ENCODE results near the gene GRSF1.
A peak's percentile ranks its signal among the peaks of the same experiment; 100 is the strongest.
"Not testable (repeated sequence)": the region's sequence is repeated elsewhere in the genome, so short reads cannot be mapped to it uniquely, and the experiment has no call there.

The GRSF1 gene, protein sequence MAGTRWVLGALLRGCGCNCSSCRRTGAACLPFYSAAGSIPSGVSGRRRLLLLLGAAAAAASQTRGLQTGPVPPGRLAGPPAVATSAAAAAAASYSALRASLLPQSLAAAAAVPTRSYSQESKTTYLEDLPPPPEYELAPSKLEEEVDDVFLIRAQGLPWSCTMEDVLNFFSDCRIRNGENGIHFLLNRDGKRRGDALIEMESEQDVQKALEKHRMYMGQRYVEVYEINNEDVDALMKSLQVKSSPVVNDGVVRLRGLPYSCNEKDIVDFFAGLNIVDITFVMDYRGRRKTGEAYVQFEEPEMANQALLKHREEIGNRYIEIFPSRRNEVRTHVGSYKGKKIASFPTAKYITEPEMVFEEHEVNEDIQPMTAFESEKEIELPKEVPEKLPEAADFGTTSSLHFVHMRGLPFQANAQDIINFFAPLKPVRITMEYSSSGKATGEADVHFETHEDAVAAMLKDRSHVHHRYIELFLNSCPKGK

GRCh38 chr4:70839589-70840093 is at the start of gene GRSF1:
TSS of gene GRSF1 (minus strand) at chr4:70839890. CDS start at chr4:70839827, 63 bp downstream.
- DNase-seq (ENCODE audit: low read depth in 2 of 2): peak; percentile 91

DNA sequence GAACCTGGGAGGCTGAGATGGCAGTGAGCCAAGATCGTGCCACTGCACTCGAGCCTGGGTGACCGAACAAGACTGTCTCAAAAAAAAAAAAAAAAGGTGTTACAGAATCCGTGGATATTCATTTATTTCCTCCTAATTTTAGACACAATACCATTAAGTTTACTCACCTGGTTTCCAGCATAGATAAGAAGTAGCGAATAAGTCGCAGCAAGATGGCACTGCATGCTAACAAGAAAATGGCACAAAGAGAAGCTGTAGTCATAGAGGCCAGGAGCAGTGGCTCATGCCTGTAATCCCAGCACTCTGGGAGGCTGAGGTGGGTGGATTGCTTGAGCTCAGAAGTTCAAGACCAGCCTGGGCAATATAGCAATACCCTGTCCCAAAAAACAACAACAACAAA is 45.5 kb upstream of the GRSF1 start:
- DNase-seq (ENCODE audit: low read depth in 2 of 2): no peak

DNA sequence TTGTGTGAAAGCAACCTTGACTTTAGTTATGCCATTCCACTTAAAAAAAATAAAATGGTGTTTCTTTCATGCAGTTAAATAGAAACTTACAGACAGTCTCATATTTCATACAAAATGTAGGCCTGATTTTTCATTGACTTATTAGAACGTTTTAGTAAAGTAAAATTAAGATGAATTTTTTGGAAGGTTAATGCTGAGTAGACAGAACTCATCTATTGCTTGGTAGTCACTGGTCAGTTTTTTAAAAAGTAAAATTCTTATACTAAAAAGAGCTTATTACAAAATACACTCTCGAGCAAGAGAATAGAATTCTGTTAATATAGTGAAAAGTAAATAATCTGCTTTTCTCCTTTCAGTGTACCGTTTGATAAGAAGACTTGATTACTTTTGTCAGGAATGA is 41.0 kb upstream of the GRSF1 start:
- DNase-seq (ENCODE audit: low read depth in 2 of 2): no peak

DNA sequence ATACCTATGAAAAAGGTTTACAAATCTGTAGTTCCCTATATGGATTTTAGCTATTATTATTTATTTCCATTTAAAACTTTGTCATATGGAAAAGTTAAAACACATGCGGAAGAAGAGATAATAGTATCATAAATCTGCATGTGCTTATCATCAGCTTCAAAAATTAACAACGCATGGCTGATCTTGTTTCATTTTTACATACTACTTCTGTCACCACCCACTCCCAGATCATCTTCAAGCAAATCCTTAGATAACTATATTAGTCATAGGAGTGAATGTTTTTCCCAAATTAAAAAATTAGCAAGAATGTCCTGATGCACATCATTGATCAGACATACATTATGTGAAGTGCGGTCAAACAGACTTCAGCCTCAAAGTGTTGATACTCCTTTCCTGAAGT is 37.9 kb upstream of the GRSF1 start:
- DNase-seq (ENCODE audit: low read depth in 2 of 2): no peak

DNA sequence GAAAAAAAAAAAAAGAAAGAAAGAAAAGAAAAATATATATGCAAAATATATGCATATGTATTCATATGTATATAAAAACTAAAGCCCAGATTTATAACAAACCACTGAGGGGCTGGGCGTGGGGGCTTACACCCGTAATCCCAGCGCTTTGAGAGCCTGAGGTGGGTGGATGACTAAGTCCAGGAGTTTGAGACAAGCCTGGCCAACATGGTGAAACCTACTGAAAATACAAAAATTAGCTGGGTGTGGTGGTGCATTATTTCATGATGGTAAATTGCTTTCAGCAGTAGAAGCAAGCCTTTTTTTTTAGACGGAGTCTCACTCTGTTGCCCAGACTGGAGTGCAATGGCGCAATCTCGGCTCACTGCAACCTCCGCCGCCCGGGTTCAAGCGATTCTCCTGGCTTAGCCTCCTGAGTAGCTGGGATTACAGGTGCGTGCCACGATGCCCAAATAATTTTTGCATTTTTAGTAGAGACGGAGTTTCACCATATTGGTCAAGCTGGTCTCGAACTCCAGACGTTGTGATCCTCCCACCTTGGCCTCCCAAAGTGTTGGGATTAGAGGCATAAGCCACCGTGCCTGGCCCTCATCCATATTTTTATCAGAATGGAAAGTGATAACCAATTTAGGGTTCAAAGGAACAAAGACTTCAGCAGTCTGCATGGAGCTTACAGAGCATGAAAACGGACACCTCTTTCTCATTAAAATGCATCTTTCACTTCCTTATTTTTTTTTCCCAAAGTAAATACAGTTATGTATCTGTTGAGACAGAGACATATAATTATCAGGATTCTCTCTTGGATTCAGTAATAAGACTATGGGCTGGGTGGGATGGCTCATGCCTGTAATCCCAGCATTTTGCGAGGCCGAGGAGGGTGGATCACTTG is 34.8 kb upstream of the GRSF1 start:
- DNase-seq (ENCODE audit: low read depth in 2 of 2): no peak

GRCh38 chr4:70873216-70873615 is 33.5 kb upstream of the GRSF1 start:
- no peak for DNase-seq (ENCODE audit: low read depth in 2 of 2)

- DNase-seq (ENCODE audit: low read depth in 2 of 2): no peak
Measured at GRCh38 chr4:70868778-70869177, 29.1 kb upstream of the GRSF1 start.

GRCh38 chr4:70863099-70863790 is 23.6 kb upstream of the GRSF1 start:
- DNase-seq (ENCODE audit: low read depth in 2 of 2): no peak

GRCh38 chr4:70859066-70859465 is 19.4 kb upstream of the GRSF1 start:
- no peak for DNase-seq (ENCODE audit: low read depth in 2 of 2)

DNA sequence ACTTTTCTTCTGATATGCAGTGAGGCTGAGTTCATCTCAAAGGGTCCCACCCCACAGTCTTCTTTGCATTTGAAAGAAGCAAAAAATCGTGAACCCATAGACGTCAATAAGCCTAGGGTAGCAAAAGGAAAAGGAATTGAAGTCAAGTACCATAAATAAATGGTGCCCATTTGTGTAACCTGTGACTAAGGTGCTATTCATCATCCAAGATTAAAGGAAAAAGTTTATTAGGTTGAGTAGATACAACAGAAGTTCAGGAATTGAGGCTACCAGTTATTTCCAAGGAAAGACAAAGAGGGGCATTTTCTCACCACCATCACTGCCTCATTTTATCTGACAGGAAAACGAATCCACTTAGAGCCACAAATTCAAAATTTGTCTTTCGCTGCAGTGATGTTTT is 18.8 kb upstream of the GRSF1 start:
- DNase-seq (ENCODE audit: low read depth in 2 of 2): no peak

- DNase-seq (ENCODE audit: low read depth in 2 of 2): no peak
Measured at GRCh38 chr4:70855464-70855863, 15.8 kb upstream of the GRSF1 start.

- no peak for DNase-seq (ENCODE audit: low read depth in 2 of 2)
Measured at GRCh38 chr4:70849291-70849690, 9.6 kb upstream of the GRSF1 start.

GRCh38 chr4:70844180-70844579 is 4.5 kb upstream of the GRSF1 start:
- peak in 1 of 2 donors; percentile 12 for DNase-seq (ENCODE audit: low read depth in 2 of 2)

- DNase-seq (ENCODE audit: low read depth in 2 of 2): no peak
Measured at GRCh38 chr4:70842761-70843435, 3.2 kb upstream of the GRSF1 start.

- DNase-seq (ENCODE audit: low read depth in 2 of 2): no peak
Measured at GRCh38 chr4:70841951-70842350, 2.3 kb upstream of the GRSF1 start.

DNA sequence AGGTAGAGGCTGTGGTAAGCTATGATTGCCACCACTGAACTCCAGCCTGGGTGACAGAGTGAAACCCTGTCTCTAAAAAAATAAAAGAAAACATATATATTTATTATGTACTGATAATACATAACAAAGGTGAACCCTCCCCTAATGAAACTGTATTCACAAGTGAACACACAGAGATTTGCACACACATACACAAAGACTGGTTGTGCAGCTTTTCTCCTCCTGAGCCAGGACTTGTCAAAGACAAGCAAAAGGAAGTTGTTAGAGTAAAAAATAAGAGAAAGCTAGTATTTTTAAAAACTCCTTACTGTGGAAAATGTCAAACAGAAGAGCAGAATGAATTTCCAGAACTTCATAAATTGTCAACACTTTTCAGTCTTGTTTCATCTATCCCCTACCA is 1.5 kb upstream of the GRSF1 start:
- no peak for DNase-seq (ENCODE audit: low read depth in 2 of 2)

DNA sequence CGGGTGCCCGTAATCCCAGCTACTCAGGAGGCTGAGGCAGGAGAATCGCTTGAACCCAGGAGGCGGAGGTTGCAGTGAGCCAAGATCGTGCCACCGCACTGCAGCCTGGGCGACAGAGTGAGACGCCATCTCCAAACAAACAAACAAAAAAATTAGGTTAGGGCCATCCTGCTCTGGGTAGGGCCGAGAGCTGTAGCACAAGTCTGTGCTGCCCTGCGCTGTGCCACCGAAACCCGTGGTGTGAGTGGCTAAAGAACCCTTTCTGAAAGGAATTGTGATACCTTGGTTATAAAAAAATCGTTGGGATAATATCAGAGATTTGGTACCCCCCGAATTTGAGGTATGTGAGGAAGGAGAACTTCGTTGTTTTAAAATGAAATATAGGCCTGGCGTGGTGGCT is 941 bp upstream of the GRSF1 start:
- not testable (repeated sequence) for DNase-seq (ENCODE audit: low read depth in 2 of 2)

DNA sequence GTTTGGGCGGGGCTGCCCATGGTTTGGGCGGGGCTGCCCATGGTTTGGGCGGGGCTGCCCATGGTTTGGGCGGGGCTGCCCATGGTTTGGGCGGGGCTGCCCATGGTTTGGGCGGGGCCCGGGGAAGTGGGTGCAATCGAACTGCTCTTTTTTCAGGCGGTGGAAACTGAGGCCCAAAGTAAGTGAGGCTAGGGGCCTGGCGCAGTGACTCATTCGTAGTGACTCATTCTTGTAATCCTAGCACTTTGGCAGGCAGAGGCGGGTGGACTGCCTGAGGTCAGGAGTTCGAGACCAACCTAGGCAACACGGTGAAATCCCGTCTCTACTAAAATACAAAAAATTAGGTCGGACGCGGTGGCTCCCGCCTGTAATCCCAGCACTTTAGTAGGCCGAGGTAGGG is 447 bp upstream of the GRSF1 start:
- peak; percentile 53 to 57 for DNase-seq (ENCODE audit: low read depth in 2 of 2)

- DNase-seq (ENCODE audit: low read depth in 2 of 2): peak; percentile 46 to 63
Measured at GRCh38 chr4:70838666-70839588, 763 bp downstream of the GRSF1 start.

GRCh38 chr4:70838204-70838603 is 1.5 kb downstream of the GRSF1 start:
- no peak for DNase-seq (ENCODE audit: low read depth in 2 of 2)

All from stimulated activated CD8-positive, alpha-beta memory T cell treated with anti-CD3 and anti-CD28 coated beads, Interleukin-2, amount 100 ng/mL, for 48 hours (primary cell).